ENCODE results near the gene WDR77.
A peak's percentile ranks its signal among the peaks of the same experiment; 100 is the strongest.

The WDR77 gene

DNA sequence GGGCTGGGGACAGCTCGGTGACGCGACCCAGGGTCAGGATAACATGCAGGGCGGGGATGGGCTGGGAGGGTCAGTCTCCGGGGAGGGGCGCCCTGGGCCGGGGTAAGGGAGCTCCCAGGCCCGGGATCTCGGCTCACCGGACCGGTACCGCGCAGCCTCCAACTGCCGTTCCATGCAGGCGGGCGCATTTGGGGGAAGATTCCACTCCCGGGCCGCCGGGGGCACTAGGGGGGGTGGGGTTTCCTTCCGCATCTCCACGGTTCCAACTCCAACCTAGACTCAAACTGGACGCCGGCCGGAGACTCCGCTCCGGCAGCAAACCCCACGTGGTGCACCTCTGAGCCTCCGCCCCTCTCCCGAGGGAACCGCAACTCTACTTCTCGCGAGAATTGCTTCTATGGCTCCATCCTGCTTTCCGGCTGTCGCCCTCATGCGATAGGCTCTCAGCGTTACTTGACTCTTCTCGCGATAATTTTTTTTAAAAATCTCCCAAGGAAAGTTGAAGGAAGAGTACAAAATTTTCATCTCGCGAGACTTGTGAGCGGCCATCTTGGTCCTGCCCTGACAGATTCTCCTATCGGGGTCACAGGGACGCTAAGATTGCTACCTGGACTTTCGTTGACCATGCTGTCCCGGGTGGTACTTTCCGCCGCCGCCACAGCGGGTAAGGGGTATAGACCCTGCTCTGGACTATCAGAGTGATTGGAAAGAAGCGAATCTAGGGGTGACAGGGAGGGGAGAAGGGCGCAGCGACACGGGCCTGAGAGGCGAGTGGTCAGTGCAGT is at the start of gene WDR77, which contains the start of gene ATP5PB:
Gene WDR77 (minus strand): TSS at position 339 of the 785 bp plus-strand sequence. CDS start 87 bp downstream, at position 252.
Gene ATP5PB (plus strand): TSS at position 547 of the 785 bp plus-strand sequence. CDS start 78 bp downstream, at position 625.
- peak; percentile 62 to 91 for DNase-seq (ENCODE audit: low read depth in 1 of 2, low spot score in 1 of 2)

DNA sequence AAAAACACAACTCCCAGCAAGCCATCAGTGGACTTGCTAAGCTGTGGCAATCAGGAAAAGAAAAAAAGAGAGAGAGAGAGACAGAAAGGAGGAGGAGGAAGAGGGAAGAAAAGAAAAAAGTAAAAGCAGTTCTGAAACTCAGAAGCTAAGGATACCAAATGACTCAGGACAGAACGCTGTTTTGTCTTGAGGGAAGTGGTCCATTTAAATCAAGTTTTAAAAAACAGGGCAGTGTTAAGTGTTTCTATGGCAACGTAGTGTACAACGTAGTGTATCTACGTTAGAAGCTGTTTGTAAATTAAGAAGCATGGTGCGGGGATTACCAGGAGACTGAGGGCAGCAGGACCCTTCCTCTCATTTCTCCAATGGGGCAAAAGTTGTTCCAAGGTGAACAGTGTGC is 48.5 kb upstream of the WDR77 start:
- DNase-seq (ENCODE audit: low read depth in 1 of 2, low spot score in 1 of 2), result no peak

DNA sequence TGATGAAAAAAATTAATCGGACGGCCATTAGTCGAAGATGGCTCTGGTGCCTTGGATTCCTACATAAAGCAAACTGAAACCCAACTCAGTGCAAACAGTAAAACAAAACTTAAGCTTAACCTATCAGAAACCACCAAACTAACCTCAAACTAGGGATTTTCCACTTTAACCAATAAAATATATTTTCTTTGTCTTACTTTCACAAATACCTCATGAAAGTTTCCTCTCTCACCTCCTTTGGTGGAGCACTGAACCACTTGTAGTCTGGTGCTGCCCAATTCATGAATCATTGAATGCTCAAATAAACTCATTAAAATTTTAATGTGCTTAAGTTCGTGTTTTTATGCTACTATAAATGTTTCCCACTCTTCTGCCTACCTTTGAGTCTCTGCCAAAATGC is 47.3 kb upstream of the WDR77 start:
- DNase-seq (ENCODE audit: low read depth in 1 of 2, low spot score in 1 of 2), result no peak

DNA sequence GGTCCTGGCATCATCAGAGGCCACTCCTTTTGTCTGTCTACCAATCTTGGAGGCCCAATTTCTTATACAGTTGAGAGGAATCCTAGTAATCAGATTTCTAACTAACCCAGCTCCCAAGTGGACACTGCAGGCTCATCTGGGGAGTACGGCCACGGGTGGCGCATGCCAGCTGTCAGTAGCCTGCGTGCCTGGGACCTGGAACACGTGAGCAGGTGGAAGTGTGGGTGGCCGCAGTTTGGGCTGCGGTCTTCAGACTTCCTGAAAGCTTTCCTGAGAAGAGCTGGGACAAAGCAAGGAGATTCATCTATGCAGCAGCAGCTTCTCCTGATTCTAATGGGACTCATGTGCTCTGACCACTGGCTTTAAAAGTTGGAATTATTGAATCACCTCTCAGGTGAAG is 42.0 kb upstream of the WDR77 start:
- DNase-seq (ENCODE audit: low read depth in 1 of 2, low spot score in 1 of 2), result no peak

DNA sequence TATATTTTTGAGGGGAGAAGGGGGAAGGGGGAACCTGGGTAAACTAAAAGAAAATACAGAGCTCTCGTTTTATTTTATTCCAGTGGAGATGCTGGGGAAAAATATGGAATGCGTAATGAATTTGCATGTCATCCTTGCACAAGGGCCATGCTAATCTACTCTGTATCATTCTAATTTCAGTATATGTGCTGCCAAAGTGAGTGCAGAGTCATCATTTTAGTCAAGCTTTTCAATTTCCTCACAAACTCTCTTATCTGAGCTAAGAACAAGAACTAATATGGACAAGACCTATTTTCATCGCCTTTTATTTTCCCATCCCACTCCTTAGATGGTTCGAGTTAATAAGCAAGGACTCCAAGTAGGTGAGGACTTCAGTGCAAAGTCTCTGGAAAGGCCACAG is 41.2 kb upstream of the WDR77 start:
- DNase-seq (ENCODE audit: low read depth in 1 of 2, low spot score in 1 of 2), result no peak

DNA sequence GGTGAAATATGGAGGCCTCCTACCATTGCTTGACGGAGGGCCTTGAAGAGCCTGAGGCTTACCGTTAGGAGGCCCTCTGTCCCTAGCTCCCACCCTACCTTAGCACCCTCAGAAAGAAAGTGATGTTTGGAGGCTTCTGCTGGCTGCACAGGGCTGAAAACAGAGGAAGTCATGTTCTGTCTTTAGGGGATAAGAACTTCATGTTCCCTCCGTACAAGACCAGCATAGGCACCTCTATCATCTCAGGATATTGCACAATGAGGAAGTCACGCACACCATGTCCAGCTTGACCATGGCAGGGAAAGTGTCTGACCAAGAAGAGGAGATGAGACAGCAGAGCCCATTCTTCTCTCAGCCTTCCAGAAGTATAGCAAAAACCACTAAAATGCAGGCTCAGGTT is 40.5 kb upstream of the WDR77 start:
- no peak for DNase-seq (ENCODE audit: low read depth in 1 of 2, low spot score in 1 of 2)

DNA sequence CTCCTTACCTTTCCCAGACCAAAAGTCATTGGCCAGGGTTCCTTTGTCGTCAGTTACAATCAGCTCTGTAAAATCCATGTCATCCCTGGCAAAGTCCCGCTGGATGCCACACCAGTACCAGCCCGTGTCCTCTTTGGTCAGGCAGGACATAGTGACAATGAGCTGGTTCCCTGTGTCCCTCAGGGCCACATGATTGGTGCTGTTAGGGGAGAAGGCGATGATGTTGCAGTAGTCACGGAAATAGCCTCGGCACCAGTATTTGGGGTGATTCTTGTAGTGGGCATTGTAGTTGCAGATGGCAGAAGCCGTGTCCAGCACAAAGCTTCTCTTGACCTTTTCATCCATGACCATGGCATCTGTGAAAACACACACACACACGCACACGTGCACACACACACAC is 39.6 kb upstream of the WDR77 start:
- no peak for DNase-seq (ENCODE audit: low read depth in 1 of 2, low spot score in 1 of 2)

DNA sequence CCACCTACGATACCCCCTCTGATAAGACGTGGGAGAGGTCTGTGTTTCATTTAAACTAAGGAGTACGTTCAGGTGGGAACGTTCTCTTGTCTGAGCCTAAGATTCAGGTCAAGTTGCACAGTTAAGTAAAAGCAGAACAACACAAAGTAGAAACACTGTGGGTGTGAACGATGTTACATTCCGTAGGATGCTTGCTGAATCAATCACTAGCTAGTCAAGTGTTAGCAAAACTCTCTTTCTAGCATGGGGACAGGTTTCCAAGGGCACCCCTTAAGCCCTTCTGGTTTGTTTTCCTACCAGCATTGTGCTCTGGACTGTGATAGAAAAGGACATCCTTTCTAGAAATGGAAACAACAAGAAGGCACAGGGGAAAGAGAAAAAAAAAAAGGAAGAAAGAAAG is 38.1 kb upstream of the WDR77 start:
- DNase-seq (ENCODE audit: low read depth in 1 of 2, low spot score in 1 of 2), result no peak

DNA sequence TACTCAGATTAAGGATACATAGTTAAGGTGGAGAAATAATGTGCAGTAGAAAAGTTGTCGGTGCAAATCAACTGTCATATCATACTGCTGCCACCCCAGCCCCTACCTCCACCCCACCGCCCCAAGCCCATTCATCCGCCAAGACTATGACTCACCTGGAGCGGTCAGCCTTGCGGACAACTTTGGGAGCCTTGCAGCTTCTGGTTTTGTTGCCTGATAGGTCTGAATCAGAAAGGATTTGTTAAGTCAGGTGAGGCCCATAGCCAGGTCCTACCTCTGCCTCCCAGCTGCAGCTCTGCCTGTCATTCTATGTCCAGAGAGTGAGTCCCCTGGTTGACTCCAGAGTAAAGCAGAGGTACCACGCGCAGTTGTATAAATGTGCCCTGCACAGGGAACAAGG is 37.4 kb upstream of the WDR77 start:
- no peak for DNase-seq (ENCODE audit: low read depth in 1 of 2, low spot score in 1 of 2)

DNA sequence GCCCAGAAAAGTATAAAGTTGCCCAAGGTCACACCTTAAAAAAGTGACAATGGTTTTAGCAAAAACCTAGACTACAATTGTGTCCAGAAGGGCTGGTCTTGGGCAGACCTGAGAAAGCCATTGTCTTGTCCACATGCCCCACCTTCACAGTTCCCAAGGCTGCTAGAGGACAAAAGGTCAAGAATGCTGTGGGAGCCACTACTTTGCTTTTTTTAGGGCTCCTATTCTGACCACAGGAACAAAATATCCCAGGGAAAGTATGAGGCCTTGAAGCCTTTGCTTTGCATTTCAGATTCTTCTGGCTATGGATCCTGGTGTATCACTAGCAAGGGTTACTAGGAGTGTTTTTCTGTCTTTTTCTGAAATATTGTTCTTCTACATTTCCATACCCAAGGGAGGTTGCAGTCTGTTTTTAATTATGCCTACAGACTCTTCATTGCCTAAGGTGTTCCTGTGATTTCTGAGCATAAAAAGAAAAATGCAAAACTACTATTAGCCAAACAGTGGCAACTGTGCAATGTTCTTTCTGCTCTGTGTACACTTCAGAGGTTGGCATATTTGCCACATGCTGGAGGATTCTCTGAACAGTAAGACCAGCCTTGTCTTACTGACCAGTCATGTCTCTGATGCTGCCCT is 35.5 kb upstream of the WDR77 start:
- DNase-seq (ENCODE audit: low read depth in 1 of 2, low spot score in 1 of 2), result no peak

DNA sequence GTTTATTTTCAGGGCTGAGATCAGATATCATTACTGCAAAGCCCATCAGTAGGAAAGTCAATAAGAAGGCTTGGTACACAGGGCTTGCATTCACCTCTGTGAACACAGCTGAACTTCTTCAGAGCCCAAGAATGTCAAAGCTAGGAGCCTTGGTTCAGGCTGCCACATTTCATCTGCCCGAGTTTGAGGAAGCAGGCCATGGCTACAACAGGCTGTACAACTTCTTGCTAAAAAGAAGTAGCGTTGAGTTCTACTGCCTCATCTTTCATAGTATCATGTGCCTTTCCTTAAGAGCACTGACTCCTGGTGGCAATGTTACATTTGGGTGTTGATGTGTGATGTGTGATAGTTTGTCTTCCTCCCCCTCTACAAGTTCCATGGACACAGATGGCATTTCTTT is 34.8 kb upstream of the WDR77 start:
- no peak for DNase-seq (ENCODE audit: low read depth in 1 of 2, low spot score in 1 of 2)

DNA sequence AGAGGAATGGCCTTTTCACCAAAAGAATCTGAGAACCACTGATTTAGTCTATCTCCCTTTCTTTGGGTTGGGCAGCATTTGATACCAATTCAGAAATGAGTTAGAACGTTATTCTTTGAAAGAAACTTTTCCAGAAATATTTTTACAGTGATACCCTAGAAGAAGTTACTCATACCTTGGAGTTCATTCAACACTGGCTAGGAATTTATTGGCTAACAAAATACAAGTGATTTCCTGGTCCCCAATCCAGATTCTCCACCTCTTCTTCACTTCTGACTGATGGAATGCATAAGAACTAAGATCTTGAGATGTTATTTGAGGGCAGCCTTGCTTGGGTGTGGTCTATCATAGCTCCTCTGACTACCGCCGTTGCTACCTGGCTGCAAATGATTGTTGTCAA is 34.1 kb upstream of the WDR77 start:
- DNase-seq (ENCODE audit: low read depth in 1 of 2, low spot score in 1 of 2), result no peak

DNA sequence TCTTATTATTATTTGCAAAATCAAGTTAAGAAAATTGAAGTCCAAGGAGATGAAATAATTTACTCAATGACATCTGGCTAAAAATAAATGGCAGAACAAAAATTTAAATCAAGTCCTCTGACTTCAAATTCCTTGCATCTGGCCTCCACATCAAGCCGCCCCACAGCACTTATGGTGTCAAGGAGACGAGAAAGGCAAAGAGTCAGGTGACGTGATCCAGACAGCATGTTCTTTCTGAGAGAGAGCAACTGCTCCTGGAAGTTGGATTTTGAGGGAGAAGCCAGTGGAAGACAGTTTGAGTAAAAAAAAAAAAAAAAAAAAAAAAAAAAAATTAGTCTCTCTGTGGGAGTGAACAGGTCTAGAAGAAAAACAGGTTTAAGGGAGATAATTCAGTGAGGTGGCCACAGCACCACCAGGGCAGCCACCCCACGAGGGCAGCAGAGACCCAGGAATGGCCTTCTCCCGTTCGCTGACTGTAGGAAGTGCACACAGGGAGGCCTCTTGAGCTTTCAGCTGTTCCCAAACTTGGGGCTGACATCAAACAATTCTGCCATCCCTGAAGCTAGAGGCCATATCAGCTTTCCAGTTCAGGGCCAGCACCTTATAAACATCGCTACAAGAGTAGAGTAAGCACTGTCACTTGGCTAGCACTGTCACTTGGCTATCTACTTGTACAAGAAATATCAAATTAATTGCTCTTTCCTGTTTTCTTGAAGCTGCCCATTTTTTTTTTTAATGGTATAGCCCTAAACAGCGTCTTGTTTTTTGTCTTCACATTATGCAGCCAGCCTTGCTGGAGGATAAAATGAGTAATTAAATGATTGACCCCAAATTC is 32.5 kb upstream of the WDR77 start:
- DNase-seq (ENCODE audit: low read depth in 1 of 2, low spot score in 1 of 2), result peak in 1 of 2 donors; percentile 41

DNA sequence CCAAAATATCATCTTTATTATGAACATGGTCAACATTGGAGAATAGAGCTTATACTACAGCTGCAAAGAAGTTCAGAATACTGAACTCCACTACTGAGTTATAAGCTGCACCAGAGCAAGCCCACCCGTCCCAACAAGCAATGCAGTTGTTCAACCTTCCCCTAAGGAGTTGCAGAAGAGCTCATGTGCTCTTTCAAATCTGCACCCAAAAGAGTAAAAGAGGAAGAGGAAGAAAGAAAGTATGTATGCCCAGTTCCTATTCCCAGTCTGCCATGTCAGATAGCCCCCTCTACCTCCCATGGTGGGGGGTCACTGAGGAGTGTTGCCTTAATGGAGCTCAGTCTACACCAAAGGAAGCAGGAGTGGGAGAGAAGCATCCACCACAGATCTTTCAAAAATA is 31.6 kb upstream of the WDR77 start:
- no peak for DNase-seq (ENCODE audit: low read depth in 1 of 2, low spot score in 1 of 2)

DNA sequence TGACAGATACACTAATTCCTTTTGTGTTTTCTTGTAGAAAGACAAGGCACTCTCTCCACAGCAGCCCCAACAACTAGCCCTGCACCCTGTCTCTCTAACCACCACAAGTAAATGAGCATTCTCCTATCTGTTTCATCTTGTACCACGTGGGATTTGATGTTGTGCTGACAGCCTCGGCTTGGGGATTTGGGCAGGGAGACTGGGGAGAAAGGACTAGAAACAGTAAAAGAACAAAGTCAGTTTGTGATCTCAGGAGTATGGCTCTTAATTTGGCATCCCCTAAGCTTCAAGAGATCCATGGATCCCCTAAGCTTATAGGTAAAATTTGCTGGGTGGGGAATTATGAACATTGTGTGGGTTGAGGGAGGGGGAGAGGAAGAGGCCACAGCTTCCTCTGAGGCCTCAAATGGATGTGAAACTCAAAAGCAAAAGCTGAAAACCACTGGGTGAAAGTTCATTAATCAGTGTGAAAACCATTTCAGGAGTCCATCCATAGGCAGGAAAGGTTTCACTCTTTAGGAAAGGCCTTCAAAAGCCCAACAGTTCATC is 27.8 kb upstream of the WDR77 start:
- peak in 1 of 2 donors; percentile 27 for DNase-seq (ENCODE audit: low read depth in 1 of 2, low spot score in 1 of 2)

DNA sequence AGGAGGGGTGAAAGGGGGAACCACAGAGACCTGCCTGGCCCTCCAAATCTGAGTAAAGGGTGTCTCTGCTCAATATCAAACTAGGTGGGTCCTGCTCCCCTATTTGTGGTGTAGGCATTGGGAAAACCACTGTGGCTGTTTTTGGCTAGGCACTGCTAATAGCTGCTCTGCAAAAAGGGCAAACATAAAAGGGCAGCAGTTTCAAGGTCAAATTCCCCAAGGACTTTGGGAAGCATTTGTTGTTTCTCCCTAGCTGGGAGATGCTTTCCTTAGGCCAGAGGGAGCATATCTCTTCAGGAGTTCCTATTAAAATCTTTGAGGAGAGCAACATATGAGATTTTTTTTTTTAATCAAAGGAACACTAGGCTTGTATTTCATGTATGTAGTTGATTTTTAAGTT is 27.2 kb upstream of the WDR77 start:
- DNase-seq (ENCODE audit: low read depth in 1 of 2, low spot score in 1 of 2), result no peak

DNA sequence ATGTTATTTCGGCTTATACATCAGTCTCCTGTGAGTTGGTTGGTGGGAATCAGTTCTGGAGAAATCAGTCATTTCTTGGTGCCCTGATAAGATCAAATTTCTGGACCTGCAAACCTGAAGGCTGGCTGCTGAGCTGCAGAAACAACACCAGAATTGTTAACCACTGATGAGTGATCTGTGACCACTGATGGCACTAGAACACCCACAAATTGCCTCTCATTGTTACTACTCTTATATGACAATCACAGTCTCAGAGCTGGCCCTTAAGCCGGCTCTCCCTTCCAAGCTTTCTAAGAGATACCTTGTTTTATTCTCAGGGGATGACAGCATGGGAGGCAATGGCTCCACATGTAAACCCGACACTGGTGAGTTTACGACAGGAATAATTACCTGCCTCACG is 26.6 kb upstream of the WDR77 start:
- DNase-seq (ENCODE audit: low read depth in 1 of 2, low spot score in 1 of 2), result peak in 1 of 2 donors; percentile 19

DNA sequence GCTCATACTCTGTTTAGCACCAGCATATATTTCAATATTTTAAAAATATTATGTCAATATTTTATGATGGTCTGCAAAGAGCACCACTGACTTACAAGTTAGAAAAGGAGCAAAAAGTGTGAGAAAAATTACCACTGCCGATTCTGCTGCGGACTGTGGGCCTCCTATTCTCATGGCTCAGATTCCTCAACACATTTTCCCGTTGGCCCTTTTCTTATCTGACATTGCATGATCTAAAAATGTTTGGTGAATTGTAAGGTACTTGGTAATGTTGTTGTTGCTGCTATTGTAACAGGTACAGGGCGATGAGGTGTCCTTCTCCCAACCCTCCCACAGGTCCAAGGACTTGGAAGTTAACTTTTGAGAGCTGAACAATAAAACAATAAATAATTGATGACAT is 25.5 kb upstream of the WDR77 start:
- no peak for DNase-seq (ENCODE audit: low read depth in 1 of 2, low spot score in 1 of 2)

DNA sequence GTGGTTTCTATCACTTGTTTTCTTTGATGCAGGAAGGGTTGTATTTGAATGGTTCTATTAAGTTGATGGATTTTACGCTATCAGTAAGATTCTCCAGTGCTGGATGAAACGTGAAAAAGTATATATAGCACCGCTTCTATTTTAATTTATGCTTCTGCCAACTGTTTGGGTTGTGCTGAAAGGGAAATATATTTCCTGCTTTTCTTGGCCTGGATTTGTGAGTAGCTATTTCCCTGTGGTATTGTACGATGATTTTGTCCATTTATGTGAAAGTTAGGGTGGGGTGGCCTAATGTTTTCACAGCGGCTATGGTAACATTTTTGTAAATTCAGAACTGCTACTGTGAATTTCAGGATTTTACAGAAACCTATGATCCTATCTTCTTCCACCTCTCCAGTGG is 25.1 kb upstream of the WDR77 start:
- DNase-seq (ENCODE audit: low read depth in 1 of 2, low spot score in 1 of 2), result no peak

DNA sequence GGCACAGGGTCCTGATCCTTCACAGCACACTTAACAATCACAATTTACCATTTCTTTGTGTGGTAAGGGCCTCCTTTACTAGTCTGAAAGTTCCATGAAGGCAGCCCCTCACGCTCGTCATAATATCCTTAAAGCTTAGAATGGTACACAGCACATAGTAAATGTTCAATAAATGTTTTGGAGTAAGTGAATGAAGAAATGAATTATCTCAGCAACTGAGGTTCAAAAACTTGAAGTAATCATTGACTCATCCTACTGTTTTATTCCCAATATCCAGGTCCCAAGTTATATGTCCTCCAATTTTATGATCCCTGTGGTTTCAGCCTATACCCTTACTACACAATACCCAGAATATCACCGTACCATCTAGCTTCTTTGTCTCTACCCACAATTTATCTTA is 22.5 kb upstream of the WDR77 start:
- DNase-seq (ENCODE audit: low read depth in 1 of 2, low spot score in 1 of 2), result no peak

DNA sequence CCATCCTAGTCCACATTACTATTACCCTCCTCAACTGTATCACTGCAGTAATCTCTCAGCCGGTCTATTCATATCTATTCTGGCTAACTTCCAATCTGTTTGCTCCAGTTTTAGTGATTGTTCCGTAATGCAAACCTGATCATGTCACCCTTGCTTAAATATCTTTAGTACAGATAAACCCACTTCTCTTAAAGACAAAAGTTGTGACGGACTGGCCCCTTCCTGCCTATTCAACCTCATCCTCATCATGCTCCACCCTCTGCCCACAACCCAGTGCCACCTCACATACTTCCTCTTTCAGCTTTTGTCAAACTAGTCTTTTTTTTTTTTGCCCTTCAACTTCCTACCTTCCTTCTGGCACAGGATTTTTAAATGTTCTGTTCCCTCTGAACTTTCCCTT is 22.0 kb upstream of the WDR77 start:
- DNase-seq (ENCODE audit: low read depth in 1 of 2, low spot score in 1 of 2), result peak in 1 of 2 donors; percentile 39

DNA sequence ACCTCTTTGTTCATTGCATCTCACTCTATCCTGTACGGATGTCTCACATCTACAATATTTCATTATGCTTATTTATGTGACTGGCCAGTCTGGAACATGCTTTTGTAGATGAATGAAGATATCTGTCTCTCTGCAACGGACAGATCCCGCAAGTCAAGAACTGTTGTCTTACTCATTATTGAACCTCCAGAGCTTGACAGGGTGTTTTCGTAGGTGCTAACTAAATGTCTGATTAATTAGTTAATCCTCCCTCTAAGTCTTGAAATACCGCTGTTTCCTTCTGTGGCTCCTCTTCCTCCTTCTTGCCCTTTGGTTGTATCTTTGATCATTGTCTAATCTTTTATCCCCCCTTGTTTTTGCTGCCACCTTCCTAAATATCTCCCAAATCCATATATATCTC is 21.5 kb upstream of the WDR77 start:
- DNase-seq (ENCODE audit: low read depth in 1 of 2, low spot score in 1 of 2), result no peak
